NCI-H1105 (cell line): ENCODE results near the gene RAP1GAP2.

Experiments
- DNase-seq: peaks from one replicate; lab custom pipeline; 2025; lab: John Stamatoyannopoulos, UW

RAP1GAP2 gene

GRCh38 chr17:2947996-2948550 is 151.8 kb downstream of the RAP1GAP2 start:
- no peak for DNase-seq

- no peak for DNase-seq
These were observed 152.7 kb downstream of the RAP1GAP2 start for GRCh38 chr17:2948721-2949468.

- no peak for DNase-seq
These were observed 153.3 kb downstream of the RAP1GAP2 start for GRCh38 chr17:2949469-2950044.

- no peak for DNase-seq
These were observed 154.6 kb downstream of the RAP1GAP2 start for GRCh38 chr17:2950846-2951245.

- DNase-seq, result no peak
These were observed 156.1 kb downstream of the RAP1GAP2 start for GRCh38 chr17:2952174-2952845.

GRCh38 chr17:2954898-2955445 is 158.7 kb downstream of the RAP1GAP2 start:
- DNase-seq, result no peak

GRCh38 chr17:2955931-2956582 is 159.8 kb downstream of the RAP1GAP2 start:
- no peak for DNase-seq

- DNase-seq, result no peak
These were observed 161.5 kb downstream of the RAP1GAP2 start for GRCh38 chr17:2957631-2958286.

GRCh38 chr17:2958706-2959222 is 162.5 kb downstream of the RAP1GAP2 start:
- DNase-seq, result no peak

GRCh38 chr17:2959371-2960130 is 163.3 kb downstream of the RAP1GAP2 start:
- DNase-seq, result no peak

GRCh38 chr17:2961446-2961845 is 165.2 kb downstream of the RAP1GAP2 start:
- no peak for DNase-seq

GRCh38 chr17:2962236-2962635 is 166.0 kb downstream of the RAP1GAP2 start:
- no peak for DNase-seq

- no peak for DNase-seq
These were observed 166.5 kb downstream of the RAP1GAP2 start for GRCh38 chr17:2962729-2963128.

GRCh38 chr17:2963332-2964027 is 167.2 kb downstream of the RAP1GAP2 start:
- DNase-seq, result no peak

- DNase-seq, result no peak
These were observed 167.8 kb downstream of the RAP1GAP2 start for GRCh38 chr17:2964028-2964356.

GRCh38 chr17:2964370-2964769 is 168.1 kb downstream of the RAP1GAP2 start:
- no peak for DNase-seq

- DNase-seq, result no peak
These were observed 168.6 kb downstream of the RAP1GAP2 start for GRCh38 chr17:2964831-2965230.

- no peak for DNase-seq
These were observed 169.7 kb downstream of the RAP1GAP2 start for GRCh38 chr17:2965621-2966595.

GRCh38 chr17:2967515-2967914 is 171.3 kb downstream of the RAP1GAP2 start:
- no peak for DNase-seq
